Osteocyte (in vitro differentiated cells): ENCODE data around the gene BNC2. TPM values are rescaled to one million over a fixed set of nuclear protein-coding genes. Genes with fewer than 3 reads are reported as not detected.

Experiments used
- DNase-seq: peaks from one replicate; pipeline ENCODE4 v3.0.0; 2021; ENCODE audit warnings: mixed read lengths; ENCODE audit not compliant: unreplicated experiment; ENCODE audit errors: extremely low spot score
- H3K27ac Mint-ChIP-seq: one replicate; pipeline ENCODE4 v1.8.0; 2021; ENCODE audit warnings: mild to moderate bottlenecking, mixed read lengths; ENCODE audit not compliant: unreplicated experiment
- H3K27me3 Mint-ChIP-seq: one replicate; pipeline ENCODE4 v1.8.0; 2021; ENCODE audit warnings: mixed read lengths; ENCODE audit not compliant: unreplicated experiment
- H3K36me3 Mint-ChIP-seq: one replicate; pipeline ENCODE4 v1.8.0; 2021; ENCODE audit warnings: mixed read lengths; ENCODE audit not compliant: unreplicated experiment
- H3K4me1 Mint-ChIP-seq: one replicate; pipeline ENCODE4 v1.8.0; 2021; ENCODE audit warnings: mixed read lengths; ENCODE audit not compliant: unreplicated experiment
- H3K4me3 Mint-ChIP-seq: one replicate; pipeline ENCODE4 v1.8.0; 2021; ENCODE audit warnings: mild to moderate bottlenecking, moderate library complexity, mixed read lengths; ENCODE audit not compliant: unreplicated experiment
- H3K9me3 Mint-ChIP-seq: one replicate; pipeline ENCODE4 v1.8.0; 2021; ENCODE audit warnings: mixed read lengths; ENCODE audit not compliant: unreplicated experiment
- total RNA-seq: library from RNA; stranded (reverse); gene quantifications from 2 replicates; pipeline ENCODE4 v1.2.1, GENCODE V29; 2021
- TF ChIP-seq, protein P1 (sequence below): fragments of 200-600 bp; sonication (generic); IDR thresholded peaks from 2 replicates; pipeline ENCODE4 v1.5.0; 2021; ENCODE audit warnings: antibody characterized with exemption, mild to moderate bottlenecking, moderate library complexity

Gene BNC2
- total RNA-seq, 1 donor from 2014 or later: 66.5 TPM

DNA sequence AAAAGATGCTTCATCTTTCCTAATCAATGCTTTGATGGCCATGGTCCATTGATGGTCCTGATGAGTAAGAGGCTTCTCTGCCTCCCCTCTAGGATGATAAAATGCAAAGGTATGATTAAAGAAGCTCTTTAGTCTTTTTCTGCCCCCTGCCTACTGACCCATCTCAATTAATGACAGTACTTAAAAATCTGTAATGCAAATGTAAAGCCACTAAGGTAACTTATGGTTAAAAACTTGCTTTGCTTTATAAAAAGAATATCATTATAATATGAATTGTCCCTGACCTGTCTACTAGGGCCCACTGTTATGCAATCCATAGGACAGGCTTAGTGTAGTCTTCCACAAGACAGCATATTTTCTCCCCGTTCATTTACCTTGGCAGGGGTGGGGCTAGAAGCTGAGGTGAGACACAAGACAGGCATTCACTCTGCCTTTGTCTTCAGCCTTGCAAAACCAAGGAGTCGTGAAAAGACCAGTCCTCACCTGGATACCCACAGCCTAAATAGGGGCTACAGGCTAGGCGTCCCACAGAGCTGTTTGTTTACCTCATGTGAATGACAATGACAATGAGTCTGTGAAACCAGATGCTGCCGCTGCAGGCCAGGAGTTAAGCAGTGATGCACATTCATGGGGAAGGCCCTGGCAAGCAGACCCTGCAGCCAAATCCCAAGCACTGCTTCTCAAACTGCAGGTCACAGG is 60.4 kb downstream of the BNC2 start:
- H3K4me1 Mint-ChIP-seq: no peaks in the 10 kb centered on the region
- DNase-seq: no peak
- H3K9me3 Mint-ChIP-seq: no peaks in the 10 kb centered on the region
- no peaks in the 10 kb centered on the region for H3K27me3 Mint-ChIP-seq
- peaks cover 3% of the 10 kb centered on the region for H3K36me3 Mint-ChIP-seq
- TF ChIP-seq, protein P1, sequence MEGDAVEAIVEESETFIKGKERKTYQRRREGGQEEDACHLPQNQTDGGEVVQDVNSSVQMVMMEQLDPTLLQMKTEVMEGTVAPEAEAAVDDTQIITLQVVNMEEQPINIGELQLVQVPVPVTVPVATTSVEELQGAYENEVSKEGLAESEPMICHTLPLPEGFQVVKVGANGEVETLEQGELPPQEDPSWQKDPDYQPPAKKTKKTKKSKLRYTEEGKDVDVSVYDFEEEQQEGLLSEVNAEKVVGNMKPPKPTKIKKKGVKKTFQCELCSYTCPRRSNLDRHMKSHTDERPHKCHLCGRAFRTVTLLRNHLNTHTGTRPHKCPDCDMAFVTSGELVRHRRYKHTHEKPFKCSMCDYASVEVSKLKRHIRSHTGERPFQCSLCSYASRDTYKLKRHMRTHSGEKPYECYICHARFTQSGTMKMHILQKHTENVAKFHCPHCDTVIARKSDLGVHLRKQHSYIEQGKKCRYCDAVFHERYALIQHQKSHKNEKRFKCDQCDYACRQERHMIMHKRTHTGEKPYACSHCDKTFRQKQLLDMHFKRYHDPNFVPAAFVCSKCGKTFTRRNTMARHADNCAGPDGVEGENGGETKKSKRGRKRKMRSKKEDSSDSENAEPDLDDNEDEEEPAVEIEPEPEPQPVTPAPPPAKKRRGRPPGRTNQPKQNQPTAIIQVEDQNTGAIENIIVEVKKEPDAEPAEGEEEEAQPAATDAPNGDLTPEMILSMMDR: no peak
- no peak overlapping the region for H3K4me3 Mint-ChIP-seq
- no peak overlapping the region for H3K27ac Mint-ChIP-seq

DNA sequence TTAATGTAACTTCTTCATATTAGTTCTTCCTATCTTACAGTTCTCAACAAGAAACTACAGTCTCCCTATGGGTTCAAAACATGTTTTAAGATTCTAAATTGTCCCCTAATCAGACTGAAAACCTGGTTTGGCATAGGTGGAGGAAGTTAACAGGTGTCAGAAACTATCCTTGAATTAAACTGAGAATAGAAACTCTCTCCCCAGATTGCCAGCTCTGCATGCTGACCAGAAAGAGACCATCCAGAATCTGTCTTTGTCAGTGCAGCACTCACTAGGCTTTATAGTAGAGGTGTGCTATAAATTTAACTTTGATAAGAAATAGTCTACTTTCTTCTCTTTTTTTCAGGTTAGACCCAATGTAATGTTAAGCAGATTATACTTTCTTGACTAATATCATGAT is 63.8 kb downstream of the BNC2 start:
- Mint-ChIP-seq H3K36me3 (peaks cover 5% of the 10 kb centered on the region), H3K4me3 (no peak overlapping the region), H3K4me1 (peaks cover 2% of the 10 kb centered on the region), H3K27ac (no peak overlapping the region), H3K27me3 (no peaks in the 10 kb centered on the region), H3K9me3 (no peaks in the 10 kb centered on the region)
- TF ChIP-seq, protein P1: no peak
- DNase-seq: no peak

DNA sequence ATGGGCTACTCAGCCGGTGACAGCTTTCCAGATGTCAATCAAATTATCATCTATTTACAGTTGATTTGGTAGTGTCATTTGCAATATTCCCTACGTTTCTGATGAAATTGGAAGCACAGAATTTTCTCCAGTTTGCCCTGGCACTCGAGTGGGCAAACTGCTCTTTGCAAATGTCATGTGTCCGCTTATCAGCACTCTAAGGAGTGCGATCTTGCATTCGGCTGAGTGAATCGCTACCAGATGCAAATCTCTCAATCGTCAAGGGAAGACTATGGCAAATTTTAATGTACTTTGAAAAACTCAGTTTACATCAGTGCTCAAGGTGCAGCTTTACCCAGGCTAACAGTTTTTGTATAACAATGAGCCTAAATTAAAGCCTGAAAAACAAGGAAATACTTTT is 66.8 kb downstream of the BNC2 start:
- TF ChIP-seq, protein P1: no peak
- H3K4me3 Mint-ChIP-seq: no peak overlapping the region
- no peaks in the 10 kb centered on the region for H3K9me3 Mint-ChIP-seq
- no peak overlapping the region for H3K27ac Mint-ChIP-seq
- peaks cover 5% of the 10 kb centered on the region for H3K36me3 Mint-ChIP-seq
- no peaks in the 10 kb centered on the region for H3K27me3 Mint-ChIP-seq
- H3K4me1 Mint-ChIP-seq: peaks cover 24% of the 10 kb centered on the region
- no peak for DNase-seq

DNA sequence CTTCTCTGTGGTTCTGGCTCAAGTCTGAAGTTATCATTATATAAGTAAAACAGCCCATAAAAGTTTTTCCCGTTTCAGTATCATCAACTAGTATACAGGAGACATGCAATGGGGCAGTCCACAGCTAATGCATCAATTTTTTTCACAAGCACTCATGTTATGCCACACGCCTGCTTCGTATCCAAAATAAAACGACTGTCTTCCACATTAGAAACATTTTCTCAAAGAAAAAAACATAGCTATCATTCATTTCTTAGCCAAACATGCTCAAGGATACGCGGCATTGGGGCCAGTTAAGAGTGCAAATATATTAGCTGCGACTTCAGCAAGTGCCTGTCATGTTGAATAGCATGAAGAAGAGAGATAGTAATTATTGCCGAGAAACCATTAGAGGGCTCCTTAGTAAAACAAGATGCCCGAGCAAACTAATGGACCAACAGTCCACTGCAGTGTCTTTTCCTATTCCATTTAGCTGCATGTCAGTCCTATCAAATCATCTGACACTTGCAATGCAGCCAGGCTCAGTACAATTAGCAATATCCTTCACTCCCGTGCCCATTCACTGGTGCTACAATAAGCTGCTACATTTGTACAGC is 68.5 kb downstream of the BNC2 start:
- Mint-ChIP-seq H3K27me3 (no peaks in the 10 kb centered on the region), H3K36me3 (peaks cover 8% of the 10 kb centered on the region), H3K4me3 (no peak overlapping the region), H3K4me1 (peaks cover 24% of the 10 kb centered on the region), H3K27ac (no peak overlapping the region), H3K9me3 (no peaks in the 10 kb centered on the region)
- DNase-seq: no peak
- TF ChIP-seq, protein P1: no peak

DNA sequence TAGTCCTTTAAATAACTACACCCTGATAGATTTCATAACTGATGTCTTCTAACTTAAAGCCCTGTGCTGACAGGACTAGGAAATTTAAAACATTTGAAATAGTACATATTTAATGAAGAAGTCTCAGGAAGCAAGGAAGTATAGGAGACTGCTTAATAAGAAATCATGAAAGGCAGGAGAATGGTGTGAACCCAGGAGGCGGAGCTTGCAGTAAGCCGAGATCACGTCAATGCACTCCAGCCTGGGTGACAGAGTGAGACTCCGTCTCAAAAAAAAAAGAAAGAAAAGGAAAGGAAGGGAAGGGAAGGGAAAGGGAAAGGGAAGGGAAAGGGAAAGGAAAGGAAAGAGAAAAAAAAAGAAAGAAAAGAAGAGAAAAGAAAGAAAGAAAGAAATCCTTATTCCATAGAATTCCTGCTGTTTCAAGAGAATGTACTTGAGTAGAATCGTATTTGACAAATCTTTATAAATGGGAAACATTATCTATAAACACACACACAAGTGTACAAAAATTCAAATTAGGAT is 74.1 kb downstream of the BNC2 start:
- Mint-ChIP-seq H3K4me1 (peaks cover 52% of the 10 kb centered on the region), H3K4me3 (no peak overlapping the region), H3K9me3 (no peaks in the 10 kb centered on the region), H3K36me3 (peaks cover 7% of the 10 kb centered on the region), H3K27me3 (no peaks in the 10 kb centered on the region), H3K27ac (no peak overlapping the region)
- no peak for DNase-seq
- TF ChIP-seq, protein P1: no peak
